OCI-LY3 (cell line): Measurements from ENCODE around the gene NGB.

Experiments used
- H2AFZ ChIP-seq: fragments of 200-600, 300-600 bp; shearing (Covaris generic); 2 replicates; pipeline ENCODE4 v1.6.0; 2014; ENCODE audit warnings: antibody characterized with exemption, low read depth, low read length
- H3K27ac ChIP-seq: fragments of 200-600, 300-600 bp; sonication (generic); 2 replicates; pipeline ENCODE4 v1.5.1; 2014; ENCODE audit warnings: mild to moderate bottlenecking, low read length, moderate library complexity, mixed read lengths
- H3K27me3 ChIP-seq: fragments of 200-600, 300-600 bp; sonication (generic); 2 replicates; pipeline ENCODE4 v1.6.1; 2014; ENCODE audit warnings: low read depth, low read length, mixed read lengths
- H3K36me3 ChIP-seq: fragments of 200-600, 300-600 bp; sonication (generic); replicated peaks from 2 replicates; pipeline ENCODE3; 2014; ENCODE audit warnings: low read depth, low read length, mixed read lengths
- H3K4me1 ChIP-seq: fragments of 300-600, 200-600 bp; sonication (generic); 2 replicates; pipeline ENCODE4 v1.6.1; 2014; ENCODE audit warnings: low read length, mixed read lengths
- H3K4me2 ChIP-seq: fragments of 200-600, 300-600 bp; sonication (generic); 2 replicates; pipeline ENCODE4 v1.6.1; 2014; ENCODE audit warnings: low read length, mixed read lengths
- H3K4me3 ChIP-seq: fragments of 300-600, 200-600 bp; sonication (generic); 2 replicates; pipeline ENCODE4 v1.5.1; 2014; ENCODE audit warnings: antibody characterized with exemption, mild to moderate bottlenecking, low read length, moderate library complexity
- H3K79me2 ChIP-seq: fragments of 300-600, 200-600 bp; shearing (Covaris generic); 2 replicates; pipeline ENCODE4 v1.6.1; 2014; ENCODE audit warnings: mild to moderate bottlenecking, low read length, mixed read lengths
- H3K9ac ChIP-seq: fragments of 300-600, 200-600 bp; shearing (Covaris generic); 2 replicates; pipeline ENCODE4 v1.6.0; 2014; ENCODE audit warnings: mild to moderate bottlenecking, low read length, moderate library complexity
- H3K9me3 ChIP-seq: fragments of 200-600, 300-600 bp; shearing (Covaris generic); 2 replicates; pipeline ENCODE4 v1.6.1; 2014; ENCODE audit warnings: low read length, mixed read lengths; ENCODE audit not compliant: insufficient read depth
- H4K20me1 ChIP-seq: fragments of 200-600, 300-600 bp; sonication (generic); 2 replicates; pipeline ENCODE4 v1.6.1; 2016; ENCODE audit warnings: low read length, mixed read lengths; ENCODE audit not compliant: insufficient read depth
- CTCF ChIP-seq: fragments of 200-600, 300-600 bp; sonication (generic); IDR thresholded peaks from 2 replicates; pipeline ENCODE4 v1.5.1; 2014; ENCODE audit warnings: antibody characterized with exemption, low read length, low read depth
- EZH2phosphoT487 ChIP-seq: fragments of 200-600 bp; shearing (Covaris generic); IDR thresholded peaks from 2 replicates; pipeline ENCODE4 v1.6.1; 2018; ENCODE audit warnings: antibody characterized with exemption, mixed run types, low read depth

NGB gene

GRCh38 chr14:77278461-77279230 lies 7.6 kb upstream of the NGB start:
- H3K27me3 ChIP-seq: no peaks in the 10 kb centered on the region
- no peak overlapping the region for H3K4me3 ChIP-seq
- peaks cover 6% of the 10 kb centered on the region for H3K4me1 ChIP-seq
- TF ChIP-seq CTCF (no peak), EZH2phosphoT487 (no peak)
- no peak overlapping the region for H3K9ac ChIP-seq
- H3K36me3 ChIP-seq: peaks cover 6% of the 10 kb centered on the region
- no peak overlapping the region for H2AFZ ChIP-seq
- no peaks in the 10 kb centered on the region for H3K9me3 ChIP-seq
- H3K4me2 ChIP-seq: no peak overlapping the region
- no peak overlapping the region for H3K27ac ChIP-seq
- no peaks in the 10 kb centered on the region for H4K20me1 ChIP-seq
- no peaks in the 10 kb centered on the region for H3K79me2 ChIP-seq

GRCh38 chr14:77276959-77277358 lies 6.0 kb upstream of the NGB start:
- no peak overlapping the region for H3K4me2 ChIP-seq
- H3K79me2 ChIP-seq: no peaks in the 10 kb centered on the region
- H3K4me1 ChIP-seq: no peaks in the 10 kb centered on the region
- no peak overlapping the region for H3K4me3 ChIP-seq
- TF ChIP-seq CTCF: no peak
- no peak for TF ChIP-seq EZH2phosphoT487
- no peaks in the 10 kb centered on the region for H3K9me3 ChIP-seq
- no peak overlapping the region for H3K9ac ChIP-seq
- H3K27me3 ChIP-seq: no peaks in the 10 kb centered on the region
- no peak overlapping the region for H2AFZ ChIP-seq
- no peaks in the 10 kb centered on the region for H4K20me1 ChIP-seq
- no peak overlapping the region for H3K27ac ChIP-seq
- no peaks in the 10 kb centered on the region for H3K36me3 ChIP-seq

GRCh38 chr14:77276295-77276935 lies 5.4 kb upstream of the NGB start:
- no peak overlapping the region for H3K9ac ChIP-seq
- no peaks in the 10 kb centered on the region for H3K27me3 ChIP-seq
- H3K36me3 ChIP-seq: no peaks in the 10 kb centered on the region
- H3K4me2 ChIP-seq: no peak overlapping the region
- no peak overlapping the region for H3K27ac ChIP-seq
- H3K4me3 ChIP-seq: no peak overlapping the region
- H4K20me1 ChIP-seq: no peaks in the 10 kb centered on the region
- no peak overlapping the region for H2AFZ ChIP-seq
- H3K79me2 ChIP-seq: no peaks in the 10 kb centered on the region
- H3K4me1 ChIP-seq: no peaks in the 10 kb centered on the region
- TF ChIP-seq EZH2phosphoT487 (no peak), CTCF (no peak)
- no peaks in the 10 kb centered on the region for H3K9me3 ChIP-seq

- H3K79me2 ChIP-seq: no peaks in the 10 kb centered on the region
- no peak for TF ChIP-seq CTCF
- no peak for TF ChIP-seq EZH2phosphoT487
- H3K4me1 ChIP-seq: no peaks in the 10 kb centered on the region
- no peaks in the 10 kb centered on the region for H4K20me1 ChIP-seq
- H3K4me2 ChIP-seq: no peak overlapping the region
- no peaks in the 10 kb centered on the region for H3K9me3 ChIP-seq
- no peaks in the 10 kb centered on the region for H3K27me3 ChIP-seq
- no peak overlapping the region for H3K9ac ChIP-seq
- H3K36me3 ChIP-seq: no peaks in the 10 kb centered on the region
- no peak overlapping the region for H3K27ac ChIP-seq
- no peak overlapping the region for H3K4me3 ChIP-seq
- H2AFZ ChIP-seq: no peak overlapping the region
These were observed 4.6 kb upstream of the NGB start for GRCh38 chr14:77275601-77276017.
